ENCODE data around the gene SPEM1. TPM values are rescaled to one million over a fixed set of nuclear protein-coding genes. Genes with fewer than 3 reads are reported as not detected.

The SPEM1 gene
- total and polyA plus RNA-seq, 2 of the 13 experiments (the other 11 are each of a cell fraction or from before 2014, with no cell fraction given) = not detected

- Histone ChIP-seq H3K27ac (ENCODE audit: extremely low read length, insufficient read depth, low read length) (no peak overlapping the region), H4K20me1 (ENCODE audit: insufficient read depth, low read length) (no peaks in the 10 kb centered on the region), H3K79me2 (ENCODE audit: insufficient read depth, low read length) (no peaks in the 10 kb centered on the region), H3K27me3 (ENCODE audit: control insufficient read depth in 1 of 2, insufficient read depth in 2 of 2, low read length in 2 of 2) (peaks cover 6 to 27% of the 10 kb centered on the region in 2 experiments; a peak in 4 of 5 replicates), H3K9ac (ENCODE audit: insufficient read depth, low read depth, low read length) (peak overlapping the region; percentile 68; the same call in 1 of the 2 replicates), H3K9me3 (ENCODE audit: low read length) (no peaks in the 10 kb centered on the region), H3K4me3 (replicated peaks in 1 of 3; ENCODE audit: insufficient read depth in 1 of 3, low read depth in 2 of 3, low read length in 3 of 3) (peak overlapping the region; percentile 60 to 80 (median 73)), H2AFZ (ENCODE audit: low read length) (no peak overlapping the region), H3K4me1 (ENCODE audit: insufficient read depth, low read length) (peaks cover 60% of the 10 kb centered on the region), H3K4me2 (ENCODE audit: low read depth, low read length) (peak overlapping the region; percentile 94), H3K36me3 (replicated peaks in 1 of 2; ENCODE audit: control insufficient read depth in 1 of 2, insufficient read depth in 2 of 2, low read length in 2 of 2) (no peaks in the 10 kb centered on the region)
- ChIA-PET POLR2A (interaction anchor here (0.7 to 2.8 kb wide), 6 partner anchors 35 to 46 kb away, joined by 3 to 21 read pairs (median 6); partner anchors contain the start of genes PLSCR3, TMEM256 and ZBTB4), CTCF (ENCODE audit: low intra/inter-chr PET ratio, low total read pairs) (interaction anchor here (0.6 kb wide), 1 partner anchor 120 kb away, joined by 3 read pairs; no protein-coding TSS in a partner anchor)
- WGBS (ENCODE audit: low lambda C conversion rate) = 13% methylated on average over 3 of the region's 12 CpGs
- DNase-seq (ENCODE audit: low spot score) (no peak), FAIRE-seq (no peak), ATAC-seq (no peak)
- intact Hi-C loops (cut with micrococcal nuclease; ENCODE audit: unreplicated experiment) = no loop called here
- in situ Hi-C loops (cut with HindIII; ENCODE audit: extremely low pct_ligation_motif_present, low pct_unique_long_range_greater_than_20kb) = no loop called here
- BruUV-seq (replicated peaks) = no TSS peak
- peak; percentile 86 for TF ChIP-seq MAFG (CRISPR knock-in tag; IDR thresholded peaks at IDR 0.05)
- TF ChIP-seq MTERF4 (CRISPR knock-in tag; IDR thresholded peaks at IDR 0.05) = 0 out of 2 replicates have a peak, but pooled peaks have one; percentile 41
- TF ChIP-seq HNRNPLL (IDR thresholded peaks at IDR 0.05; ENCODE audit: low read depth, low read length, poor library complexity, severe bottlenecking) = no peak
- TF ChIP-seq ZC3H13 (CRISPR knock-in tag; IDR thresholded peaks at IDR 0.05) = 0 out of 2 replicates have a peak, but pooled peaks have one; percentile 49
- peak; percentile 78 for TF ChIP-seq MAFF (IDR thresholded peaks at IDR 0.05; ENCODE audit: low read depth, low read length)
- peak; percentile 34 for TF ChIP-seq ZNF687 (CRISPR knock-in tag; IDR thresholded peaks at IDR 0.05)
- TF ChIP-seq PRPF4 (IDR thresholded peaks at IDR 0.05; ENCODE audit: low read depth, low read length, poor library complexity, severe bottlenecking) = no peak
- peak; percentile 84 to 90 for TF ChIP-seq MAFK (conservative IDR thresholded peaks at IDR 0.05 in 1 of 2, IDR thresholded peaks at IDR 0.05 in 1 of 2; ENCODE audit: low read length in 2 of 2)
- no peak for TF ChIP-seq HMGXB4 (CRISPR knock-in tag; IDR thresholded peaks at IDR 0.05; ENCODE audit: borderline replicate concordance in 1 of 2, low read depth in 1 of 2)
- no peak for TF ChIP-seq SYNCRIP (IDR thresholded peaks at IDR 0.05; ENCODE audit: insufficient read depth, low read depth, low read length)
- no peak for TF ChIP-seq NFIC (IDR thresholded peaks at IDR 0.05; ENCODE audit: low read length)
- no peak for TF ChIP-seq ZNF615 (CRISPR knock-in tag; IDR thresholded peaks at IDR 0.05; ENCODE audit: borderline replicate concordance)
- TF ChIP-seq LBX2 (CRISPR knock-in tag; IDR thresholded peaks at IDR 0.05; ENCODE audit: borderline replicate concordance) = peak; percentile 8; the same call in 1 of the 2 replicates
- TF ChIP-seq ZNF549 (CRISPR knock-in tag; IDR thresholded peaks at IDR 0.05) = no peak
- TF ChIP-seq ZNF547 (CRISPR knock-in tag; IDR thresholded peaks at IDR 0.05) = 0 out of 2 replicates have a peak, but pooled peaks have one; percentile 28
Measured at GRCh38 chr17:7440834-7441195, 20.7 kb downstream of the SPEM1 start.
